HG03066 (cell line): ENCODE data around the gene ATP9B.
"Not testable (repeated sequence)": the region's sequence is repeated elsewhere in the genome, so short reads cannot be mapped to it uniquely, and the experiment has no call there.

Experiments used
- ATAC-seq: cut with Tn5 transposase; IDR thresholded peaks from one replicate; pipeline ENCODE4 v1.9.1; 2021; ENCODE audit warnings: low read depth; ENCODE audit not compliant: unreplicated experiment

Gene ATP9B

GRCh38 chr18:79320216-79320850 lies 251.1 kb downstream of the ATP9B start:
- ATAC-seq = no peak

GRCh38 chr18:79321625-79322405 lies 252.6 kb downstream of the ATP9B start:
- ATAC-seq = no peak

GRCh38 chr18:79322441-79322840 lies 253.2 kb downstream of the ATP9B start:
- no peak for ATAC-seq

GRCh38 chr18:79323471-79323870 lies 254.3 kb downstream of the ATP9B start:
- no peak for ATAC-seq

GRCh38 chr18:79326413-79327198 lies 257.4 kb downstream of the ATP9B start:
- no peak for ATAC-seq

GRCh38 chr18:79327199-79327721 lies 258.1 kb downstream of the ATP9B start:
- ATAC-seq = no peak

GRCh38 chr18:79327915-79328314 lies 258.7 kb downstream of the ATP9B start:
- ATAC-seq = not testable (repeated sequence)

- no peak for ATAC-seq
These were observed 259.7 kb downstream of the ATP9B start for GRCh38 chr18:79328887-79329286.

- no peak for ATAC-seq
These were observed 260.6 kb downstream of the ATP9B start for GRCh38 chr18:79329786-79330185.

GRCh38 chr18:79332646-79333045 lies 263.5 kb downstream of the ATP9B start:
- no peak for ATAC-seq

GRCh38 chr18:79333046-79333445 lies 263.9 kb downstream of the ATP9B start:
- no peak for ATAC-seq

GRCh38 chr18:79334496-79335233 lies 265.5 kb downstream of the ATP9B start:
- ATAC-seq = no peak

- ATAC-seq = no peak
These were observed 266.7 kb downstream of the ATP9B start for GRCh38 chr18:79335833-79336360.

GRCh38 chr18:79336556-79337142 lies 267.5 kb downstream of the ATP9B start:
- ATAC-seq = no peak

GRCh38 chr18:79337184-79337583 lies 268.0 kb downstream of the ATP9B start:
- ATAC-seq = no peak

GRCh38 chr18:79337620-79338019 lies 268.4 kb downstream of the ATP9B start:
- no peak for ATAC-seq

GRCh38 chr18:79339094-79339908 lies 270.1 kb downstream of the ATP9B start:
- ATAC-seq = no peak

GRCh38 chr18:79343567-79344207 lies 274.5 kb downstream of the ATP9B start:
- no peak for ATAC-seq

- ATAC-seq = no peak
These were observed 275.0 kb downstream of the ATP9B start for GRCh38 chr18:79344208-79344581.
